ENCODE results near the gene SYNDIG1.

DNA sequence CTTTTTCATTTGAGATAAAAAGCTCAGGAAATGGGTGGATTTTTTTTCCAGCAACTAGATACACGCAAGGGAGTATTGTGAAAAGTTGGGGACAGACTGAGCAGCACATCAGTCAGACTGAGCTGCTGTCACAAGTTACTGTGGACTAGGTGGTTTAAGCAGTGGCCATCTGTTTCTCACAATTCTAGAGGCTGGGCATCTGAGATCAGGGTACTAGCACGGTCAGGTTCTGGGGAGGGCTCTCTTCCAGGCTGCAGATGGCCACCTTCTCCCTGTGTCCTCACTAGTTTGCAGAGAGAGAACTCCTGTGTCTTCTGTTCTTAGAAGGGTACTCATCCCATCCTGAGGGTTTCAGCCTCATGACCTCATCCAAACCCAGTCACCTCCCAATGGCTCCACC lies 178.3 kb downstream of the SYNDIG1 start:
- TF ChIP-seq, protein P1, sequence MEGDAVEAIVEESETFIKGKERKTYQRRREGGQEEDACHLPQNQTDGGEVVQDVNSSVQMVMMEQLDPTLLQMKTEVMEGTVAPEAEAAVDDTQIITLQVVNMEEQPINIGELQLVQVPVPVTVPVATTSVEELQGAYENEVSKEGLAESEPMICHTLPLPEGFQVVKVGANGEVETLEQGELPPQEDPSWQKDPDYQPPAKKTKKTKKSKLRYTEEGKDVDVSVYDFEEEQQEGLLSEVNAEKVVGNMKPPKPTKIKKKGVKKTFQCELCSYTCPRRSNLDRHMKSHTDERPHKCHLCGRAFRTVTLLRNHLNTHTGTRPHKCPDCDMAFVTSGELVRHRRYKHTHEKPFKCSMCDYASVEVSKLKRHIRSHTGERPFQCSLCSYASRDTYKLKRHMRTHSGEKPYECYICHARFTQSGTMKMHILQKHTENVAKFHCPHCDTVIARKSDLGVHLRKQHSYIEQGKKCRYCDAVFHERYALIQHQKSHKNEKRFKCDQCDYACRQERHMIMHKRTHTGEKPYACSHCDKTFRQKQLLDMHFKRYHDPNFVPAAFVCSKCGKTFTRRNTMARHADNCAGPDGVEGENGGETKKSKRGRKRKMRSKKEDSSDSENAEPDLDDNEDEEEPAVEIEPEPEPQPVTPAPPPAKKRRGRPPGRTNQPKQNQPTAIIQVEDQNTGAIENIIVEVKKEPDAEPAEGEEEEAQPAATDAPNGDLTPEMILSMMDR (IDR thresholded peaks at IDR 0.05) = no peak
- TF ChIP-seq ZFP36 (IDR thresholded peaks at IDR 0.05; ENCODE audit: borderline replicate concordance, partially characterized antibody) = no peak
- no peak for TF ChIP-seq ESRRA (IDR thresholded peaks at IDR 0.05; ENCODE audit: borderline replicate concordance, low read length)
- TF ChIP-seq, protein P2, sequence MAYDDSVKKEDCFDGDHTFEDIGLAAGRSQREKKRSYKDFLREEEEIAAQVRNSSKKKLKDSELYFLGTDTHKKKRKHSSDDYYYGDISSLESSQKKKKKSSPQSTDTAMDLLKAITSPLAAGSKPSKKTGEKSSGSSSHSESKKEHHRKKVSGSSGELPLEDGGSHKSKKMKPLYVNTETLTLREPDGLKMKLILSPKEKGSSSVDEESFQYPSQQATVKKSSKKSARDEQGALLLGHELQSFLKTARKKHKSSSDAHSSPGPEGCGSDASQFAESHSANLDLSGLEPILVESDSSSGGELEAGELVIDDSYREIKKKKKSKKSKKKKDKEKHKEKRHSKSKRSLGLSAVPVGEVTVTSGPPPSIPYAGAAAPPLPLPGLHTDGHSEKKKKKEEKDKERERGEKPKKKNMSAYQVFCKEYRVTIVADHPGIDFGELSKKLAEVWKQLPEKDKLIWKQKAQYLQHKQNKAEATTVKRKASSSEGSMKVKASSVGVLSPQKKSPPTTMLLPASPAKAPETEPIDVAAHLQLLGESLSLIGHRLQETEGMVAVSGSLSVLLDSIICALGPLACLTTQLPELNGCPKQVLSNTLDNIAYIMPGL (CRISPR knock-in tag; IDR thresholded peaks at IDR 0.05; ENCODE audit: borderline replicate concordance) = no peak
- no peak for TF ChIP-seq JUN (IDR thresholded peaks at IDR 0.05)
- TF ChIP-seq RNF2 (IDR thresholded peaks at IDR 0.05; ENCODE audit: borderline replicate concordance, low read depth) = no peak
- TF ChIP-seq JUNB (IDR thresholded peaks at IDR 0.05) = no peak
- no peak for TF ChIP-seq SMC3 (IDR thresholded peaks at IDR 0.05)
